A673 (cell line): ENCODE data around the gene ALOXE3.

Source experiments
- CTCF ChIP-seq: fragments of 300-800, 200-600 bp; sonication (generic); conservative IDR thresholded peaks from 2 replicates; pipeline ENCODE4 v1.5.1; 2017; ENCODE audit warnings: low read depth, mild to moderate bottlenecking, antibody characterized with exemption, low read length, moderate library complexity, mixed read lengths
- EZH2 ChIP-seq: fragments of 200-600 bp; sonication (generic); IDR thresholded peaks from 2 replicates; pipeline ENCODE4 v1.6.1; 2017; ENCODE audit warnings: borderline replicate concordance, low read depth, mild to moderate bottlenecking, mixed read lengths, antibody characterized with exemption, low read length; ENCODE audit not compliant: poor library complexity, severe bottlenecking

DNA sequence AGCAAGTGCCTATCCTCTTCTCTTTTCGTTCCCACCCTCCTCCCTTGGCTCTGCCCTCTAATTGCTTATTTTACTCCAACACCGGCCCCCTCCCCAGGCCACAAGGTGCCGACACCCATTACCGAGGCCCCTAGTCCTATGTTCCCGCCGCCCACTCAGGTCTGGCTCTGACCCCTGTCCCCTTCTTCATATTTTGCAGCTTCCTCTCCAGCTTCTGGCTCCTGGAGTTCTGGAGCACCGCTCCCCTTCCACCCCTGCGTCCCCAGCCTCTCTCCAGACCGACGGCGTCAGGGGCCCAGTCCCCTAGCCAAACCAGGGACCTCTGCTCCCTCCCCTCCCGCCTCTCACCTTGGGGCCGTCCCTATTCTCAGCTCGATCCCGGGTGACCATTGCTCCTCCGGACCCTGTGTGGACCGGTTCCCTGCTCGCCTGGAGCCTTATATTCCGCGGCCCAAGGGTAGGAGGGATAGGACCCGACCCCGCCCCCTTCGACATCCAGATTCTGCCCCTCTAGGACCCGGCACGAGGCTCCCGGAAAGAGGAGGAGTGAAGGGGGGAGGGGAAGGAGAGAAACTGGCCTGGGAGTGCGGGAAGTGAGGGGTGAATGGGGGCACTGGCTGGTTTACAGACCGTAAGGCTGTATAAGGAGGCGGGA lies 5.5 kb upstream of the ALOXE3 start, which contains the start of gene HES7:
- no peak for TF ChIP-seq CTCF
- TF ChIP-seq EZH2 = no peak
